ENCODE measurements around the gene ST3GAL4.
"Not testable (repeated sequence)": the region's sequence is repeated elsewhere in the genome, so short reads cannot be mapped to it uniquely, and the experiment has no call there.

ST3GAL4 gene, protein sequence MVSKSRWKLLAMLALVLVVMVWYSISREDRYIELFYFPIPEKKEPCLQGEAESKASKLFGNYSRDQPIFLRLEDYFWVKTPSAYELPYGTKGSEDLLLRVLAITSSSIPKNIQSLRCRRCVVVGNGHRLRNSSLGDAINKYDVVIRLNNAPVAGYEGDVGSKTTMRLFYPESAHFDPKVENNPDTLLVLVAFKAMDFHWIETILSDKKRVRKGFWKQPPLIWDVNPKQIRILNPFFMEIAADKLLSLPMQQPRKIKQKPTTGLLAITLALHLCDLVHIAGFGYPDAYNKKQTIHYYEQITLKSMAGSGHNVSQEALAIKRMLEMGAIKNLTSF

DNA sequence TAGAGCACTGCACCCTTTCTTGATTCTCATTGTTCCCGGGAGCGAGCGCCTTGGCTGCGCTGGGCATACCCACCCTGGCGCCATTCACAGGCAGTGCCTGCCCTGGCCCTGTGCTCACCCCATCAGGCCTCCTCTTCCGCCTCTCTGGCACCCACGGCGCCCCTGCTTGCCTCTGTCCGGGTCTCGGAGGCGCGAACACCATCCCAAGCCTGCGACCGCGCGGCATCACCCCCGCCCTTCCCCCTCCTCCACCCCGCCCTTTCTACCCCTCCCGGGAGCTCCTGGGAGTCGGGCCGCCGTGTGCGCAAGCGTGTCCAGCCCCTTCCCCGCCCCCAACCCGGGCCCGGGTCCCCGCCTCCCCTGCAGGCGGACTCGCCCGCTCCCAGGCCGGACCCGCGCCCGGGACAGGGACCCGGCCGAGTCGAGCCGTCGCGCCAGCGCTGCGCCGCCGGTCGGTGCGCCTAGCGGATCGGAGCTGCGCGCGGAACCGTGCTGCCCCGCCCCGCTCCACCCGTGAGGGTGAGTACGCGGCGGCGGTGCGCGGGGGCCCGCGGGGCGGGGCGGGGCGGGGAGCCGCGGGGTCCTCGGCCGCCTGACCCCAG lies at the start of gene ST3GAL4:
ST3GAL4 (plus strand) TSS at position 363 of the 602 bp plus-strand sequence. CDS start 50,470 bp downstream, outside the sequence.
- DNase-seq, result peak; percentile 85

DNA sequence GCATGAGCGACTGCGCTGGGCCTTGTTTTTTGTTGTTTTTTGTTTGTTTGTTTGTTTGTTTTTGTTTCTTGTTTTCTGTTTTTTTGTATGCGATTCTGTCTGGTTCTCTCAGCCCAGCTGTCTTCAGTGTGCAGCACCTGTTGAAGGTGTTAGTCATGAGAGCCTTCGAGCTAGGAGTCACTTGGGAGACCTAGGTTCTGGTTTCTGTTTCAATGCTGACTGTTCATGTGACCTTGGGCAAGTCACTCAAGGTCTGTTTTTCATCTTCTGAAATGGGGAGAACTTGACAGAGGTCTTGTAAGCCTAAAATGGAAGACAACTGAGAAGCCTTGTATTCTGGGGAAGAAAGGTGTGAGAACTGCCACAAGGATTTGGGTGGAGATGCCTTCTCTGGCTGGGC lies 49.8 kb upstream of the ST3GAL4 start:
- no peak for DNase-seq

DNA sequence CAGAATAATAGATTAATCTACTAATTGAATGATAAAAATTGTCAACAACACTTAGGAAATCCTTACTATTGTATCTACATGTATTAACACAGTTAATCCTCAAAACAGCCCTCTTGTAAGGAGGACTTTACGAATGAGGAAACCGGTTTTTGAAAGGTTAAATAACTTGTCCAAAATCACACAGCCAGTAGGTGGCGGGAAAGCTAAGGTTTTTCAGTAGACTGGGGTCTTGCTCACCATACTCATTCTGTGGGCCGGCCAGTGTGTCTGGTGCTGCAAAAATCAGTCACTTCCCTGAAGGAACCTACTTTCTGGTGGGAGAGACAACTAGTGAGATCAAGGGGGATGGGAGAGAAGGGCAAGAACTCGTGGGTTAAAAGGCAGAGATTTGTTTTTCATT lies 47.8 kb upstream of the ST3GAL4 start:
- no peak for DNase-seq

DNA sequence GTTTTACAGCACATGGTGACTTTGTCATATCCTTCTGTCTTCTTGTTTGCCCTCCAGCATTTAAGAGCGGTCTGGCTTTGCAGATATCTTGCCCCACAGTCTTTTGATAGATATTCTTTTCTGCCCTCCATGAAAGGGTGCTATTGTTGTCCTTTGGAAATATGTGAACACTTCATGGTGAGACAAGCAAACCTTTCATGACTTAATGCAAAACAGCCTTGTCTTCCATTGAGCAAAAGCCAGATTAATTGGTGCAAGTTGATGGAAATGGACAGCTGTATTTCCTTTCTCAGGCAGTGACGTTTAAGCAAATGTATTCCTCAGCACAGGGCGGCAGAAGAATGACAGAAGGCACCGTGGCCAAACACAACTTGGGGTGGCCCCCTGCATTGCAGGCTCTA lies 47.2 kb upstream of the ST3GAL4 start:
- DNase-seq, result no peak

DNA sequence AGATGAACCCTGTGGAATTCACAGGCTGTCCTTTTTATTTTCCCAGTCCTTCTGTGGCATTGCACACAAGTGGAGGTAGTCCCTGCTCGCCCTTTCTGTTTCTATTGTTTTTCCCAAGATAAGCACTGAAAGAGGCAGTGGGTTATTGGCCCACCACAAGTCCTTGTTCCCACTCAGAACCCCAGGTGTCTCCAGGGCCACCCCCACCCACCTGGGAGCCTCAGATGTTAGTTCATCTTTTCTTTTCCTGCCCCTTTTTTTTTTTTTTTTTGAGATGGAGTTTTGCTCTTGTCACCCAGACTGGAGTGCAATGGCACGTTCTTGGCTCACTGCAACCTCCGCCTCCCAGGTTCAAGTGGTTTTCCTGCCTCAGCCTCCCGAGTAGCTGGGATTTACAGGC lies 46.7 kb upstream of the ST3GAL4 start:
- DNase-seq, result not testable (repeated sequence)

DNA sequence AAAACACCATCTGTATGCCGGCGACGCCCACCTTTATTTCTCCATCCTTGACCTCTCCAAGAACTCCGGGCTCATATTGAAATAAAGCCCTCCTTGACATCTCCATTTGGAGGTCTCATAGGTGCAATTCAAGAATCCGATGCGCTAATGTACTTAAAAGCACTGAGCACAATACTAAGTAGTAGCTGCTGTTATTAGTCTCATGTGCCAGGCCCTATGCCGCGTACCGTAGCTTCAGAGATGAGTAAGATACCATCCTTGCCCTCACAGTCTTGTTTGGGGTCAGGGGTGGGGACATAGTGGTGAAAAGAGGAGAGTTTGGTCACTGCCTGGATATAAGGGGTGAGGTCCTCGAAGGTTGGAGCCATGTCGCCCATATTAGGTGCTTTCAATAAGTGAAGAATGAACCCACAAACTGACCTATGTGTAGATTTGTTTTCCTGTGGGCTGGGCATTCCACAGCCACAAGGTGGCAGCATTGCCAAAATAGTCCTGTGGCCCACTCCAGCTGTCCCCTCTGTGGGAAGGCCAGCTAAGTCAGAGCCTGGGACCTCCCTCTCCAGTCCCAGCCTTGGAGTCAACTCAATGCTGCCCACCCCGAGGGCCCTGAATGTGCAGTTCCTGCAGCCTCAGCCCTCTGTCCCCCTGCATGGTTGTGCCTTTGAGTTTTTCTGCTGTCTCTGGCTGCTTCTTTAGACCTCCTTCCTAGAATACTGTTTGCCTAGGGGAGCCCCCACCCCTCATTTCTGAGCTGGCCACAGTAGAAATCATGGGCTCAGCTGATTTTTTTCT lies 45.1 kb upstream of the ST3GAL4 start:
- DNase-seq, result peak; percentile 75

DNA sequence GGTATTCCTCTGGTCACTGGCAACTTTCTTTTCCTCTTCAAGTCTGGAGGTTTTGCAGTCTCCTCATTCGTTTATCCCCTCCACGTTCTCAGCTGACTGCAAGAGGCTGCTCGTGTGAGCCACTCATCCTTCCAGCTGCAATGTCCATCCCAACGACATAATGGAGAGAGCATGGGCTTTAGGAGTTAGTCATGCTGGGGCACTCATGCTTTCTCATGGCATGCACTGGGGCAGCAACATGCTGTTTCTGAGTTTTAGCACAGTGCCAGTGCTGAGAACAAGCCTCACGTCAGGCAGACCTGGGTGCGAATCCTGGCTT lies 44.5 kb upstream of the ST3GAL4 start:
- DNase-seq, result no peak

DNA sequence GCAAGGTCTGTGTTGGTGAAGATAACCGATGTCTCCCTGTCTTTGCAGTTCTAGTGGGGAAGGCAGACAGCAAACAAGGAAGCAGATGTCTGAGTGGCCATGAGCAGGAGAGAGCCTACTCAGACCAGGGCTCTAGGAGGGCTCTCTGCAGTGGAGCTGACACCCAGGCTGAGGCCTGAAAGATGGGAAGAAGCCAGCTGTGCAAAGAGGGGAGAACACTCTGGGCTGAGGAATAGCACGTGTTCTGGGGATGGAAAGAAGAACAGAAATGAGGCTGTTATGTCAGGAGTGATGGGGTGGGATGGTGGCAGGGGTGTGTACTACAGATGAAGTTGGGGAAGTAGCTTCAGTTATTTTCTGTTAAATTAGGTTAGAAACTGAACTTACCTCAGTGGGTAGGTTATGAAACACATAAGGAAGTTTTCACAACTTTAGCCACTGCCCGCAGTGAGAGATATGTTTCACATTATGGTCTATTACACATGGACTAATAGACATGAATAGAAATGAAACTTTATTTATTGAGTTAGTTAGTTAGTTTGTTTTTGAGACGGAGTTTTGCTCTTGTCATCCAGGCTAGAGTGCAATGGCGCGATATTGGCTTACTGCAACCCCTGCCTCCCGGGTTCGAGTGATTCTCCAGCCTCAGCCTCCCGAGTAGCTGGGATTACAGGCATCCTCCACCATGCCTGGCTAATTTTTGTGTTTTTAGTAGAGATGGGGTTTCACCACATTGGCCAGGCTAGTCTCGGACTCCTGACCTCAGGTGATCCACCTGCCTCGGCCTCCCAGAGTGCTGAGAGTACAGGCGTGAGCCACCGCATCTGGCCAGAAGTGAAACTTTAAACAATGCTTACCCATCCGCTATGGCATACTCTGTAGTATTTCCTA lies 43.8 kb upstream of the ST3GAL4 start:
- no peak for DNase-seq

DNA sequence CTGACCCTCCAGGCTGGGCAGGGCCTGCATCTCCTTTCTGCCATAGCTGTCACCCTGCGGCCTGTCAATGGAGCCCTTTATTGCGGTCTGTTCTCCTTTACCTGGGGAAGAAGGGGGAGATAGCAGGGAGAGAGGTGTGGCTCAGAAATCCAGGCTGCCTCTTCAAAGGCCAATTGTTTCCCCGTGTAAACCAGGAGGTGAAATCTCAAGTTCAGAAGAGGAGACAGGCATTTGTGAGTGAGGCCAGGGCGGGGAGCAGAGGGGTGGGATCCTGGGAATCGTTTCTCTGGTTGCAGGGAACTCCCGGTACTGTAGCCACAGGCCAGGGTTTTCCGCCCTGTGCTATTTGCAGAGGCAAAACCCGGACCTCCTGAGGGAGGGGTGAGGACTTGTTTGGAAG lies 42.5 kb upstream of the ST3GAL4 start:
- DNase-seq, result no peak

DNA sequence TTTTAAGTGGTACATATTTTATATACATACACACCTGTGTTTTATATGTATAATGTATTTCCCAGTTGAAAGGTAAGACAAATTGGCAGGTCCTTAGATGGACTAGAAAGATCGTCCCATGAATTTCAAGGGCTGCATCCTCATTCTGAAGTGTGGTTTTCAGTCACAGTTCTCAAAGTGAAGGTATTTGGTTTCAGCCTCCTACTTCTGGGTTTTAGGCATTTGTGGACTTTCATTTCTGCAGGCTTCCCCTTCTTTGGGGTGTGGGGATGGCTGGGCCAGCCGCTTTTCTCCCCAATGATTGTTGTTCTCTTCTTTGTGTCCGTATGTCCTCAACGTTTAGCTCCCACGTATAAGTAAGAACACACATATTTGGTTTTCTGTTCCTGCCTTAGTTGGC lies 41.7 kb upstream of the ST3GAL4 start:
- no peak for DNase-seq

DNA sequence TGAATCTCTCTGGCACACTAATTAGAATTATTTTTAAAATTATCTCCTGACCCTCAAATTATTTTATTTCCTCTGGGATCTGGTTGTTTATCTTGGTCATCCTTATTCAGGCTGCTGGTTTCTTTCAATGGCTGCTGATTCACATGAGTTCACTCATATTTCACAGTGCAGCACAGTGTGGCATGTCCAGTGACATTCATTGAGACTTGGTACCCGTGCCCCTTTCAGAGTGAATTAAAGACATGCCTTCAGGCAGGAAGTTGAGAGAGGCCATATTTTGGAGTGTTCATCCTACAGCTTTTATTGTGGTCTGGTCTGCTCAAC lies 38.1 kb upstream of the ST3GAL4 start:
- no peak for DNase-seq

DNA sequence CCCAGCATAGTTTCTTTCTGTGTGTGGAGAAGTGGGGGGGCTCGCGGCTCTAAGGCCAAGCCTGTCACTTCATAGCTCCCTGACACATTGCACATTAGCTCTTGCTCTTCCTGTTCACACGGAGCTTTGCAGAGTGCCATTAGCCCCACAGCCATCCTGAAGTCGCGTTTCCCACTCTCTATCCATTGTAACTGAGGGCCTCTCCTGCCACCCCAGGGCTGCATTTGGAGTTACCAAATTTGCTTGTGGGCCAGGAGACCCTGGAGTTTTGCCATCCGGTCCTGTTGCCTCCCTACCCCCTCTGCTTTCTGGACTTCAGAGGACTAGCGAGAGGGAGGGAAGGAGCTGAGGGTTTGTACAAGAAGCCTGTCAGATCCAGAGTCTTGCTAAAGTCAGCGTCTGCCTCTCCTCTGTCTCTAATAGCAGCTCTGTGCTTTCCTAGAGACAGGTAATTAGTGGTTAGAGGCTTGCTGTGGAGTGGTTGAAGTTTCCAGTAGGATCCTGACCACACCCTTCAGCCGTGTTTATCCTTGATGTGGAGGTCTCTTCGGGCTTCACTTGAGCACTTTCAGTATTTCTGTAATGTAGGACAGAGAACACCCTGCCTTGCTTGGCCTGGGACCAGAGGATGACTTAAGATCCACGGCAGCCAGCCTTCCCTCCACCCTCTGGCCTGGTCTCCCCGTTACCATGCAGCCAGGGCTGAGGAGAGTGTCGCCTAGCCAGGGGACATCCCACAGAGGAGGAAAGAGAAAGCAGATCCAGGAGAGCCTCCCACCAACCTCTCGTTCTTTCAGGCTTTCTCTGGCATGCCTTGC lies 37.5 kb upstream of the ST3GAL4 start:
- no peak for DNase-seq

DNA sequence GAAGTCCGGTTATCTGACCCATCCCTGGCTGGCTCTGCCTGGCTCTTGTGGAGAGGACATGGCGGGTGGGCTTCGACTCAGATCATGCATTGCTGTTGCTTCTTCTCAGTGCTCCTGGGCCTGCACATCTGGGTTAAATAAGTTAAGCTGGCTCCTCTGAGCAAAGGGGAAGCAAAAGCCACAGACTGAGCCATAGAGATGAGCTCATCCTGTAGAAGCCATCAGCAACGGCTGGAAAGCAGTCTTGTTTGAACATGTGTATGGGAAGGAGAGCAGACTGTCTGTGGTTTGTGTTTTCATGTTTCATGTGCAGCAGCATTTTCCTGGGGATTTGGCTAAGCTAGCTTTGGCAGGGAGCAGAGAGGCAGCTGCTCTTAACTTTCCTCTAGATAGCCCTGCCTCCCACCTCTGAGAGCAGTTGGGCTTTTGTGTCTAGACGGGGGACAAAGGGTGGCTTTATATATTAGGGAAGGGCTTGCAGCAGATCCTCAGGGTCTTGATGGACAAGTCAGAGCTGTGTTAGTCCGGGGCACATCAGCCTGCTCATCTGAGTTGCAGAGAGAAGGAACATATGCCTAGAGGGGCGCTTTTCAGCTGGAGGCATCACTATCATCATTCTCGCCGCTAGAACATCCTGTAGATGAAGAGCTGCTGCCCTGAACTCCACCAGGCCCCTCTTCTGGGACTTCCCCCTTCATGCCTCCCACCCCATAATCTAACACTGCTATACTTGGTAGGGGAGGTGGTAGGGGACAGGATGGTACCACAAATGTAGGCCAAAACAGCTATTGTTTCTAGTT lies 36.7 kb upstream of the ST3GAL4 start:
- DNase-seq, result peak; percentile 63

DNA sequence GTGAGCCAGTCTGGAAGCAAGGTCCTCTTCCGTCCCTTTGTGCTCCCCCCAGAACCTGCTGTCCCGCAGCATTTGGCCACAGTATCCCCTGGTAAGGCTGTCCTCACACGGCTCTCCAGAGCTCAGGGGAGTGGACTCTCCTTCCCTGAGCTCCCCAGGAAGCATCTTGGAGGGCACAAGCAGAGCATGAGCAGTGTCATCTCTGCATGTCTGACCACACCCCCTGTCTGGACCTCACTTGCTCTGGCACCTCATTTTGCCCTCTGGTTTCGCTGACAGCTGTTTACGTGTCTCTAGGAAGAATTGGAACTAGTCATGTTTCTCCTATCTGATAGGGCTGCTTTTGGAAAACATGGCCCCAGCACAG lies 36.1 kb upstream of the ST3GAL4 start:
- DNase-seq, result no peak

DNA sequence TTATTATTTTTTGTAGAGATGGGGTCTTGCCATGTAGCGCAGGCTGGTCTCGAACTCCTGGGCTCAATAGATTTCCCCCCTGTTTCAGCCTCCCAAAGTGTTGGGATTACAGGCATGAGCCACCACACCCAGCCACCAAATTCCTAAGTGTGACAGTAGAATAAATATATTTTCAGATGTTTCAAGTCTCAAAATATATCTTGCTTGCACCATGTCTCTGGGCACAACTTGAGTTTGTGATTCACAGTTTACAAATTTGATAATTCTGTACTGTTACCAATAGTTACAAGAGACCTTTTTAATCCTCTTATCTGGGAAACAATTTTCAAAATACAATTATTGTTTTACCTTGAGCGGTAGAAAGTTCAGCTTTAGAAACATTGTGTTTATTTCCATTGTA lies 32.5 kb upstream of the ST3GAL4 start:
- no peak for DNase-seq

DNA sequence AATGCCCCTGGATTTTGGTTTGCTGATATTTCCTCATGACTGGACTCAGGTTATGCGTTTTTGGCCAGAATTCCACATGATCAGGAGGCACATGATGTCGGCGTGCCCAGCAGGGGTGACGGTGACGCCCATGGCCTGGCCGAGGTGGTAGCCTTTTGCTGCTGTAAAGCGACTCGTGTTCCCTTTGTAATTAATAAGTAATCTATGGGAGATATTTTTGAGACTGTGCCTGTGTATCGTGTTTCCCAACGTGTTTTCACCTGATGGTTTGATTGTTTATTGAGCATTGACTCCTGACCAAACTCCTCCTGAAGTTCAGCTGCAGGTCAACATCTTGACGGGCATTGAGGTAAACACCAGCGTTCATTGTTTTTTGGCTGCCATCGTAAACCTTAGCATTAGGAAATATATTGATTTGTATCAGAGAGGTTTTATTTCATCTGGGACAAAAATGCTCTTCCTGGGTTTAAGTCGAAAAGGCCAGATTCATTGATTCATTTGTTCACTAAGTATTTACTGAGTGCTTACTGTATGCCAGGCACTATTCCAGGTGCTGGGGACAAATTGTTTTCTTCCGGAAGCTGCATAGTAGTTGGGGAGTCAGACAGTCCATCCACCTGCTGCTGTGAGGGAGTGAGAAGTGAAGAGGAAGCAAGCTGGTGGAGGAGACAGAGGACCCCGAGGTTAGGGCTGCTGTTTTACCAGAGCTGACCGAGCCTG lies 28.0 kb upstream of the ST3GAL4 start:
- no peak for DNase-seq

DNA sequence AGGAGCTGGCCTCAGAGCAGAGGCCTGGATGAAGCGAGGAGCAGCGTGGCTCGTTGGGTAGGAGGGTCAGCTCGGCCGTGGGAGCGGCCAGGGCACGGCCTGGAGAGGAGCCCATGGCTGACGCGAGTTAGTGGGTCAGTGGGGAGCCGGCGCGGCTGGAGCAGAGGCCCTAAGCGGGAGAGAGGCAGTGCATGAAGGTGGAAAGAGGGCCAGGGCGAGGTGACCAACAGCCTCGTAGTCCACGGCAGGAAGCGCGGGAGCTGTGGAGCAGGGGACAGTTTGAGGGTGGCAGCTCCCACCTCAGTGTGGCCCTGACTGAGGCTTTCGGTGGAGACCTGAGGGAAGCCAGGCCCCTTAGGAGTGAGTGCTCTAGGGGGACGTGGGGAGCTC lies 27.5 kb upstream of the ST3GAL4 start:
- DNase-seq, result no peak

DNA sequence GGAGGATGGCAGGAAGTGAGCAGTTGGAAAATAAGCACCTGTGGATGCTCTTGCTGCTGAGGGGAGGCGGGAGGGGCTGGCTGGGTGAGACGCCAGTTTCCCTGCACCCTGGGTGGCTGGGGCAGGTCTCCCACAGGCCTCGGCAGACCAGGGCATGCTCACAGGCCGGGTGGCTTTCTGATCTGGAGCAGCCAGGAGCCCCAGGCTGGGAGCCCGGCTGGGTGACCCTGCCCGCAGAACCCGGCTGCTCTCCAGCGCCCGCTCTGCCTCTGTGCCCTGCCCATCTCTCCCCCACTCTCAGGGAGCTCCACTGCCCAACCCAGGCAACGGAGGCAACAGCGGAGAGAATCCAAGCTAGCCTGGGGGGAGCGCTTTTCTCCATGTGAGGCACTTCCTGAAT lies 27.0 kb upstream of the ST3GAL4 start:
- DNase-seq, result no peak

DNA sequence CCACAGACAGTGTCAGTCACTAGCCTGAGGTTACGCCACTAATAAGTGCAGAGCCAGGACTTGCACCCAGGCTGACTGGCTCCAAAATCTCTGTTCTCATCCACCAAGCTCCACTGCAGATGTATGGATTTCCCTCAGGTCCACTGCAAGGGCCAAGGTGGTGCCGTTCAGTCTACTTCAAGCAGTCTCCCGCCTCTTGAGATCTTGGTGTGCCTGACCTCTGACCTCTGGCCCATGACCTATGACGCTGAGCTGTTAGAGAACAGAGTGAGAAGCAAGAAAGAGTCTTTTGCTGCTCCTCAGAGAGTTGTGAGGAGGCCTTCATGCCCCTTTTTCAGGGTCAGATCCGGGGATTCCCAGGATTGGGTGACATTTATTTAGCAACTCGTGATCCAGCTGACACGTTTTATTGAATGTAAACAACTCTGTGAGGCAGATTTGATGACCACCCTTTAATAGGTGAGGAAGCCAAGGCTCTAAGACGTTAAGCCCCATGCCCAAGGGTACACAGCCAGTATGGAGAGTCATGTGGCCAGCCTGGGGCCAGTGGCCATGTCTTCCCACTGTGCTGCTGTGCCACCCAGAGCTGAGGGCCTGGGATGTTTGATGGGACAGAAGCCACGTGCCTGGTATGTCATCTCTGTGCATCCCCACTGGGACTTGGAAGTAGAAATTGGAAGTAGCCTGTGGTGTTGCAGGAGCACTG lies 26.4 kb upstream of the ST3GAL4 start:
- no peak for DNase-seq

DNA sequence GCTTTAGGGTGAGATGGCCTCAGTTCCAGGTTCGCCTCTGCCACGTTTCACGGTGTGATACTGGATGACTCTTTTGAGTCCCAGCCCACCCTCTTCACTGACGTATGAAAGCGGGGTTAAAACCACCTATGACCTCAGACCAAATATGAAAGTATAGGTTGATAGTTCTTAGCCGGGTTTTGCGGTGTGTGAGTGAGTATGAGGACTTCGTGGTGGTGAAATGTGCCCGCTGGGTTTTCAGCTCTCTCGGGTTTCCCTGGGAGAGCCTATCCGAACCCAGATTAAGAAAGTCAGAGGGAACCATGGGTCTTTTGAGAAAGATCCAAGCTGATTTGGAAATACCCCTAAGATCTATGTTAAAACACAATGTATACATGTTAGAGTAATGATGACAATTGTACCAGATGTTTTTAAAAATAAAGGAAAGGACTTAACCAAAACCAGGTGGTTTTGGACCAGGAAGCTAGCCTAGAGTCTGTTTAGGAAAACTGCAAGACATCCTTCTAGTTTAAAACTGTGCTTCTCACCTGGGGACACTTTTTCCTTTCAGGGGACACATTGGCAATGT lies 25.8 kb upstream of the ST3GAL4 start:
- DNase-seq, result no peak

All from activated CD8-positive, alpha-beta memory T cell treated with anti-CD3 and anti-CD28 coated beads, Interleukin-2, amount 50 U/mL, for 48 hours (primary cell).